Fibroblast of lung (primary cell): ENCODE data around the gene SLC39A7.

ENCODE experiments used
- EZH2 ChIP-seq: IDR thresholded peaks from 2 replicates; pipeline ENCODE4 v1.5.1; 2012; ENCODE audit warnings: low read length, control low read depth, mild to moderate bottlenecking; ENCODE audit errors: missing control alignments
- TF ChIP-seq, protein P1 (sequence below), 2 donors: IDR thresholded peaks in 1 of 2; conservative IDR thresholded peaks in 1 of 2; 1 replicate in 1 of 2; 2 replicates in 1 of 2; pipeline ENCODE4 v1.5.1; 2011 to 2012; ENCODE audit warnings: low read length in 2 of 2, control low read depth in 1 of 2, inconsistent platforms in 1 of 2, low read depth in 1 of 2, mild to moderate bottlenecking in 1 of 2

DNA sequence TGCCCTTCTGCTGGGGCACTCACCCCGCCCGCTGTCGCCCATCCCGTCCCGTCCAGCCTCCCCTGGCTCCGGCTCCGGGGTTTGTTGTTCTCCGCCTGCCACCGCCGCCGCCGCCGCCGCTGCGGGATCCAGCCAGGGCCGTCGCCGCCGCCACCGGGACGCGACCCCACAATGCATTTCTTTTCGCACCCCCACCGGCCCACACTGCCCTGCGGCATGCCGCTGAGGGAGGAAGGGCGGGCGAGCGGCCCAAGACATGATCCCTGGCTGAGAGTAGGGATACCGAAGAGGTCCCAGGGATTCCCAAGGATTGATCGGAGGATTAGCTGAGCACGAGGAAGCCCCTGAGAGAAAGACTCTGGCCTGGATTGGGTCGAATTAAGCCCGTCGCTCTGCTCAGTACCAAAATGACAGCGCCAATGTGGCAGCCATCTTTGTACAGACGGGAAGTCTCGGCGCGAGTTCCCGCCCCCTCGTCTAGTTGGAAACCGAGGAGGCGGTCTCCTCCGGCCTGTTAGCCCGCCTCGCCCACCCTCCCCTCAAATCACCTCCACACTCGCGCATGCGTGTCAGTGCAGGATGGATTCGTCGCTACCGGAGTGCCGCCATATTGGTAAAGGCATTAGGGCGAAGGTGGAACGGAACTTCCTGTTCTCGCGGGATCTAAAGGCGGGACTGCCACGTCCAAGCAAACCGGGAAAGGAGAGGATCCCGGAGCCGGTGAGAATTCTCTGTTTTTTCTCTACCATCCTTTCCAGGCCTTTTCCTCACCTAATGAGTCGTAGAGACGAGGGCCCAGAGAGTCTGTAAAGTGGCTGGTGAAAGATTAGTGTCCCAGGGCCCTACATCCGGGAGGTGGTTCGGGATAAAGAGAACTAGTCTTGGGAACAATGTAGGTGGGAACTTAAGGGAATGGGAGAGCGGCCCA is at the start of gene SLC39A7, which contains the start of gene RXRB:
- TF ChIP-seq, protein P1, sequence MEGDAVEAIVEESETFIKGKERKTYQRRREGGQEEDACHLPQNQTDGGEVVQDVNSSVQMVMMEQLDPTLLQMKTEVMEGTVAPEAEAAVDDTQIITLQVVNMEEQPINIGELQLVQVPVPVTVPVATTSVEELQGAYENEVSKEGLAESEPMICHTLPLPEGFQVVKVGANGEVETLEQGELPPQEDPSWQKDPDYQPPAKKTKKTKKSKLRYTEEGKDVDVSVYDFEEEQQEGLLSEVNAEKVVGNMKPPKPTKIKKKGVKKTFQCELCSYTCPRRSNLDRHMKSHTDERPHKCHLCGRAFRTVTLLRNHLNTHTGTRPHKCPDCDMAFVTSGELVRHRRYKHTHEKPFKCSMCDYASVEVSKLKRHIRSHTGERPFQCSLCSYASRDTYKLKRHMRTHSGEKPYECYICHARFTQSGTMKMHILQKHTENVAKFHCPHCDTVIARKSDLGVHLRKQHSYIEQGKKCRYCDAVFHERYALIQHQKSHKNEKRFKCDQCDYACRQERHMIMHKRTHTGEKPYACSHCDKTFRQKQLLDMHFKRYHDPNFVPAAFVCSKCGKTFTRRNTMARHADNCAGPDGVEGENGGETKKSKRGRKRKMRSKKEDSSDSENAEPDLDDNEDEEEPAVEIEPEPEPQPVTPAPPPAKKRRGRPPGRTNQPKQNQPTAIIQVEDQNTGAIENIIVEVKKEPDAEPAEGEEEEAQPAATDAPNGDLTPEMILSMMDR (conservative IDR thresholded peaks at IDR 0.05 in 1 of 2, IDR thresholded peaks at IDR 0.05 in 1 of 2; ENCODE audit: low read depth in 1 of 2, low read length in 2 of 2): no peak
- TF ChIP-seq EZH2: no peak
